Umbilical cord (tissue), 2 donors: ENCODE measurements around the gene DIO3. TPM values are rescaled to one million over a fixed set of nuclear protein-coding genes. Genes with fewer than 3 reads are reported as not detected.

Experiments
- DNase-seq: peaks from one replicate; pipeline ENCODE4 v3.0.0-alpha.2; 2015; ENCODE audit warnings: low spot score
- total RNA-seq: library from RNA; depleted of rRNA; stranded (reverse); fragments of >200 nt; gene quantifications from one replicate; pipeline ENCODE4 v1.2.3, GENCODE V29; 2014; ENCODE audit warnings: low replicate concordance; ENCODE audit not compliant: insufficient read depth

The DIO3 gene
- total RNA-seq, 1 donor from 2014 or later, result 1.9 TPM

- no peak for DNase-seq
Measured at GRCh38 chr14:101582294-101582693, 21.0 kb downstream of the DIO3 start.

DNA sequence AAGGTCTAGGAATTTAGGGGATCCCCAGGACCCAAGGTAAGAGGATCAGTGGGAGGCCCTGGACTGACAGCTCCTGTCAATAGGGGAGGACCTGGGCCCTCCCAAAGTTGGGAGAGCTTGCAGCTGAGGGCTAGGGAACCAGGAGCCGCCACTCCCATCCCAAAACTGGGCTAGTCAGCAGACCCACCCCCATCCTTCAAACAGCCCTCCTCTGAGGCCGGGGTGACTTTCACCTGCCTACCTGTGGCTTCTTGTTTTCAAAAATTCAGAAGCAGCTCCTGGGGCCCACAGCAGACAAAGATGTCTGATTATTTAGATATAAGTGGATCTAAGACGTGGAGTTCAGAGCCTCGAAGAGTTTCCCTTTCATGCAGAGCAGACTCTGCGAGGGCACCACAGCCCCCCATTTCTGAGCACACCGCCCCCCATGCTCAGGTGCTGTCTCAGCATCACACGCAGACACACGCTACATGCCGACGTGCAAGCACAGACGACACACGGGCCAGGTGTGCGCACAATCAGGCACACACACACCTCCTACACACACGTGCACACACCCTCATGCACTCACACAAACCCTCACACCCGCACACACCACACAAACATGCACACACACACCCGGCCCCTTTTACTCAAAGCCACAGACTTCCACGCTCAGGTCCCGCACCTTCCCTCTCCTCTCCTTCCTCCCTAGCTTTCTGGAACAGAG is 21.9 kb downstream of the DIO3 start:
- no peak for DNase-seq

DNA sequence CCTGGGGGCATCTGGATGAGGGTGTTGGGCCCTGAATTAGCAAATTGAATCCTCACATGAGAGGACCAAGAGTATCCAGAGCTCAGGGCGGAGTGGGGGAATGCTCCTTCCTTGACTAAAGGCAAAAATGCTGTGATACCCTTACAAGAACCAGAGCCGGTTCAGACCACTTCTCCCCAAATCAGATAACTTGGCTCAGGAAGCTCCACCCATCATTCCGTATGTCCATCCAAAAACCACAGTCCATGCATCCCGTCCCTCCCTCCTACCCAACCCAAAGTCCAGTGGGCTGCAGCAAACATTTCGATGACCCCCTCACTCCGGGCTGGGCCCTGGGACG is 22.4 kb downstream of the DIO3 start:
- peak; percentile 25 for DNase-seq

GRCh38 chr14:101584055-101584859 is 23.0 kb downstream of the DIO3 start:
- peak; percentile 78 for DNase-seq

- no peak for DNase-seq
Measured at GRCh38 chr14:101585211-101585610, 23.9 kb downstream of the DIO3 start.

DNA sequence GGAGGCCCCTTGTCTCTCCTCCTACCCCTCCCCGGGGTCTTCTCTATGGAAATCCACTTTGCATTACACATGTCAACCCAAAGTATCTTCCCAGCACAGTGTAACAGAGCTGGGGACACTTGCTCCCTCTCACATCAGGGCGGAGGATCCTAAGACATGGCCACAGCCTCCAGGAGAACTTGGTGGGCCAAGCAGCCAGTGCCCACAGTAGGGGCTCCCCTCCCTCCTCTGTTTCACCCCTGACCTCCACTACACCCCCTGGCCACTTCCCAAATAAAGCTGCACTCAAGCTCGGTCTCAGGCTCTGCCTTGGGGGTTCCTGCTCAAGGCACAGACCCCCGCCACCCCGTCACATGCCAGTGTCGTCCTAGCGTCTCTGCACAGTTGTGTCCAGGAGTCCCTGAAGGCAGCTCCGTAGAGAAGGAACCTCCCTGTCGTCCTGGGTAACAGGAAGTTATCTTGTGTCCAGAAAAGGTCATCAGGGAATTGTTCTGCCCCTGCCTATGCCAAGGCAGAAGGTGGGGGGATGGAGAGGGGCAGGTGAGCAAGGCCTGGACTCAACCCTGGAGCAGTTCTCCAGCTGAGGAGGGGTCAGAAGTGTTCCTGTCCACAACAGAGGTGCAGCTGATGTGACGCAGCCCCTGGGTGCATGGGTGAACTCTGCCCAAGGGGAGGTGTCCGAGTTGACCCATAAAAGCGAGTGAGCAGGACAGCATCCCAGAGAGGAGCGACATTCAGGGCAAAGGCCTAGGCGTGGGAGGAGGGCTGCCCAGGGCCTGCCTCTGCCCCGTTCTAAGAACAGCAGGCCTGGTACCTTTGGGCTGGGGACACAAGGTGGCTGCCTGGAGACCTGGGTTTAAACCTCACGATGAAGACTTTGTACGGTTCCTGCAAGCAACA is 25.5 kb downstream of the DIO3 start:
- DNase-seq, result no peak

- DNase-seq, result peak; percentile 96
Measured at GRCh38 chr14:101587441-101587911, 26.2 kb downstream of the DIO3 start.

GRCh38 chr14:101588286-101588975 is 27.1 kb downstream of the DIO3 start:
- DNase-seq, result peak; percentile 50

DNA sequence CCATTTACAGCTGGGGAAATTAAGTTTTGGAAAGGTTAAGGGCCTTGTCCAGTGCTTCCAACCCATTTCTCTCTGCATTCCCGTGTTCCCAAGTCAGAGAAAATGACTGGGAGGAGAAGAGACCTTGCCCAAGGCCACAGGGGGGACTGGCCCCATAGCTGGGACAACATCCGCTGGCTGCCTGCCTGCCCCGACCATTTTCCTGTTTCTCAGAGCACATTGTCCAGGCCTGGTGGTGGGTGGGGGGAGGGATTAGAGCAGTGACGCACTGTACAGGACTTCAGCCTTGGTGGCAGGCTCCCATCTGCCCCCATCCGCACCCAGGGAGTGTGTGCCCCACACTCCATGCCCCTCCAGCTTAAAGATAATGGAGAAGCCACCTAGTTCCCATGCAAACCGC is 27.7 kb downstream of the DIO3 start:
- DNase-seq, result peak; percentile 67

DNA sequence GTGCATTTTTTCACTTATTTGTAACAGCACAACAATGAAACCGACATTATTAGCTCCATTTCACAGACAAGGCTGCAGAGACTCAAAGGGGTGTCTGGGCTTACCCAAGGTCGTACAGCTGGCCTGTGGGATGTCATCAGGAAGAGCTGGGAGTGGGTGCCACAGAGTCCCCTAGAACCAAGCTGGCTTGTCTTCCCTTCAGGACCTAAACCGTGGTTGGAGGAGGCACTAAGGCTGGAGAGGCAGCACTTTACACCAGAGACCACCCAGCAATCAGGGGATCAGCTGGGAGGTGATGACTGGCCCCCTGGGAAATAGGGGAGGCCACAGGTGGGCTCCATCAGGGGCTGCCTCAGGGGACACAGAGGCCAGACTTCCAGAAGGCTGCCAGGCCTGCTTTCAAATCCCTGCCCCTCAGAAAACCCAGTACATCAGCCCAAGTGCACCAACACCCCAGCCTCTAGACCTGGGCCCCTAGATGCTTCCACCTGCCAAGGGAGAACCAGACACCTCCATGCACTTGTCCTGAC is 28.3 kb downstream of the DIO3 start:
- DNase-seq, result no peak

DNA sequence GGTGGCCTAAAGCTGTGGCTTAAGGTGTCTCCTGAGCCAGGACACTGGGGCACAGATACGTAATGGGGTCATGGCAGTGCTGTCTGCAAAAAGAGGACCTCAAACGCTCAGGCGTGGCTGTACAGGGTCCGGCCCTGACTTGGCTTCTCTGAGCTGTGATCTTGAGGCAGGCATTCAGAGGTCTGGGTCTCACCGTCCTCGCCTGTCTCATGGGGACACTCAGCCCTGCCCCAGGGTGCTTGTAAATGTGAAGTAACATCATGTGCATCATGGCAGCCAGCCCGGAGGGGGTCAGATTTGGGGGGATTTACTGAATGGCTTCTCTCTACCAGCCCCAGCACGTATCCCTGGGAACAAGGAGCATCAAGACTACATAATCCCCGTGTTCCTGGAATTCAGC is 28.8 kb downstream of the DIO3 start:
- DNase-seq, result no peak

- DNase-seq, result no peak
Measured at GRCh38 chr14:101590616-101591015, 29.3 kb downstream of the DIO3 start.

- DNase-seq, result peak; percentile 29
Measured at GRCh38 chr14:101591121-101591520, 29.8 kb downstream of the DIO3 start.

DNA sequence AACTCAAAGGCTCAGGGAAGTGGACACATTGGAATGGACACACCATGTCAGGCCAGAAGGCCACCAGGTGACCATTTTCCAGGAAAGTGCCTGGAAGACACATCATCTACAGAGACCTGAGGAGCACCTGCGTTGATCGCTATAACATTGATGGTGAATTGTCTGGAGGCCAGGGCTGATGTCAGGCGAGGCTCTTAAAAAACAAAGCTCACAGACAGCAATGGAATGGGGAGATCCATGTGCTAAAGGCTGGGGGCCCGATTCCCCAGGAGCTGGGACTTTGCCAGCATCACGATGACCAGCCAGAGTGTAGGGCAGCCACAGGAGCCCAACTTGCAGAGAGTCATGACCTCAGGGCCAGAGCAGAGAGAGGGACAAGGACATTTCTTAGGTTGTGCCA is 30.3 kb downstream of the DIO3 start:
- DNase-seq, result no peak

DNA sequence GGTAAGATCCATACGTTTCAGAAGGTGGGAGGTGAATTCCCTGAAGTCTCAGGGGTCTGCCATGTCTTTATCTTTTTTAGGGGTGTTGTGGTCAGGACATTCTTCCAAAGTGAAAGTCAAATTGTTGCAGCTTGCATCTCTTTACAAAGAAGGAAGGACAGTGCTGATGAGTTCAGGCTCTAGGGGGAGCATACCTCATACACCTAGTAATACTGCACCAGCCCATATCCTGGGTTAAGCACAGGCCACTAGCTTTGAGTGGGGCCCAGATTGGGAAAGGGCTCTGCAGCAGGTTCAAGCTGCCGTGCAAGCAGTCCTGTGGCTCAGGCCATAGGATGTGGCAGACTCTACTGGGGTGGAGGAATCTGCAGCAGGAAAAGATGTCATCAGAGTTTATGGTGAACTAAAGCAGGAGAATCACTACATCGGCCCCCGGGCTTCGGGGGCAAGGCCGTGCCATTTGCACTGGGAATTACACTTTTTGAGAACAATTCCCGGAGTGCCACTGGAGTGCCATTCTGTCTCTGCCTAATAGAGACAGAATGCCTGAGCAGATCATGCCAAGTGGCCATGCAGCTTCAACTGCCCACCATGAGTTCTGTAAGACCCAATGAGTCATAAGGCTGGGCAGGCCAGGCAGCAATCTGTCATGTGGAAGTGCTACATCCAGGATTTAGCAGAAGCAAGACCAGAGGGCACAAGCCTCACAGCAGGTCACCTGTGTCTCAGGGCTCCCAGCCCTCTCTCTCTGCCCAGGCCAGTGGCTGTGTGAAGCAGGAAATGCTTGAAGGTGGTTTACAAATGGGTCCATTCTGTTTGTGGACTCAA is 32.3 kb downstream of the DIO3 start:
- no peak for DNase-seq

DNA sequence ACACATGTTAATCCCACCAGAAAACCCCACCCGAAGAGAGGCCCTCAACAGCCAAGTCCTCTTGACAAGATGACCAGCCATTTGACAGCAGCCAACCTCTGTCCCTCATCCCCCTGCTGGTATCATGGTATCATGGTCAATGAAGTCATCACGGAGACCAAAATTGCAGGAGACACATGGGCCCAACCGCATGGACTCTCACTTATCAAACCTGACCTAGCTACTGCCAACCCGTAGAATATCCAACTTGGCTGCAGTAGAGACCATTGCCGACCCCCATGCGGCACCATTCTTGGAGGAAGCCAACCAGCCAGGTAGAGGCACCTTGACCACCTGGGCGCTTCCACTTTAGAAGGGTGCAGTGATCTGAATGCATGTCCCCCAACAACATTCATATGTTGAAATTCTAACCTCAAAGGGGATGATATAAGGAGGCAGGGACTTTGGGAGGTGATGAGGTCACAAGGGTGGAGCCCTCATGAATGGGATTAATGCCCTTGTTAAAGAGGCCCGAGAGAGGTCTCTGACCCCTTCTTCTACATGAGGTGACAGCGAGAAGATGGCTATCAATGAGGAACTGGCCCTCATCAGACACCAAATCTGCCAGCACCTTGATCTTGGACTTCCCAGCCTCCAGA is 33.3 kb downstream of the DIO3 start:
- no peak for DNase-seq

DNA sequence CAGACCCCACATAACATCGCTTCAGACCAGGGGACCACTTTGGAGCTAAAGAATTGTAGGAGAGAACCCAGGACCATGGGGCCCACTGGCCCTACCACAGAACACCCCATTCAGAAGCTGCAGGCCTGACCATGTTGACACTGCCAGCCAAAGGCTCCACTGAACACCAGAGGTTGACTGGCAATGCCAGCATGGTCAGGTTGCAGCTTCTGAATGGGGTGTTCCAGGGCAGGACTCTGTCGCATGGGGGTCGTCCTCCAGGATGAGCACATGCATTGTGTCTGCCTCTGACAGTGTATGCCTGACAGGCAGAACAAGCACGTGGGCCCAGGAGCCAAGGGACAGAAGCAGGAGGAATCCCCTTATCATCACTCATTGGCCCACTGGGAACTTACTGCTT is 34.1 kb downstream of the DIO3 start:
- no peak for DNase-seq

DNA sequence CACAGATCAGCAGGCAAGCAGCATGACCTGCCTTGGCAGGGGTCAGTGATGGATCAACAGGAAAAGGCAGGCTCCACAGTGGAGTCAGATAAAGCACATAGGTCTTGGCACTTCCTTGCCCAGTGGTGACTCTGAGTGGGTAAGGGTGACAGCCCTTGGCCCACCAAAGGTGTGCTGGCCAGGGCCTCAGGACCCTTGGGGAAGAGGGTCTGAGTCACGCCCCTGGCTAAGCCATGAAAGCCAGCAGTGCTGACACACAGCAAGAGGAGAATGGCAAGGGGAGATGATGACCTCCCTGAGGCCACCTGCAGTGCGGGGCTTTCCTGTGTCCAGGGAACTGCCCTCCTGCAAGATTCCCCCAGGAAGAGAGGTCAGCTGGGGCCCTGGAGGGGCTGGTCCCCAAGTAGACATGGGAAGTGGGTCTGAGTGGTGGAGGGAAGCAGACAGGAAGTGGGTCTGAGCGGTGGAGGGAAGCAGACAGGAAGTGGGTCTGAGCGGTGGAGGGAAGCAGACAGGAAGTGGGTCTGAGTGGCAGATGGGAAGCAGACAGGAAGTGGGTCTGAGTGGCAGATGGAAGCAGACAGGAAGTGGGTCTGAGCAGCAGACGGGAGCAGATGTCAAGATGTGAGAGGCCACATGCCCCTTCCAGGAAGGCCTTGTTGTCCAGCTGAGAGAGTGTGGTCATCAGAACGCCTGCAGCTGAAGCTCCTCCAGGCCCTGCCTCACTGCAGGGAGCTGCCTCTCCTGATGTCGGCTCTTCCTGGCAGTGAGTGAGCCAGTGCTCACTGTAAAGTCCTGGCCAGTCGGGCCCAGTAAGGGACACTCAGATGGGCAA is 34.8 kb downstream of the DIO3 start:
- DNase-seq, result no peak

GRCh38 chr14:101596742-101597141 is 35.4 kb downstream of the DIO3 start:
- no peak for DNase-seq
